HG02798 (cell line): Measurements from ENCODE around the gene CCDC85C.

Experiments used
- ATAC-seq: cut with Tn5 transposase; IDR thresholded peaks from one replicate; pipeline ENCODE4 v1.9.1; 2021; ENCODE audit warnings: mild to moderate bottlenecking; ENCODE audit not compliant: unreplicated experiment, poor library complexity

CCDC85C gene

DNA sequence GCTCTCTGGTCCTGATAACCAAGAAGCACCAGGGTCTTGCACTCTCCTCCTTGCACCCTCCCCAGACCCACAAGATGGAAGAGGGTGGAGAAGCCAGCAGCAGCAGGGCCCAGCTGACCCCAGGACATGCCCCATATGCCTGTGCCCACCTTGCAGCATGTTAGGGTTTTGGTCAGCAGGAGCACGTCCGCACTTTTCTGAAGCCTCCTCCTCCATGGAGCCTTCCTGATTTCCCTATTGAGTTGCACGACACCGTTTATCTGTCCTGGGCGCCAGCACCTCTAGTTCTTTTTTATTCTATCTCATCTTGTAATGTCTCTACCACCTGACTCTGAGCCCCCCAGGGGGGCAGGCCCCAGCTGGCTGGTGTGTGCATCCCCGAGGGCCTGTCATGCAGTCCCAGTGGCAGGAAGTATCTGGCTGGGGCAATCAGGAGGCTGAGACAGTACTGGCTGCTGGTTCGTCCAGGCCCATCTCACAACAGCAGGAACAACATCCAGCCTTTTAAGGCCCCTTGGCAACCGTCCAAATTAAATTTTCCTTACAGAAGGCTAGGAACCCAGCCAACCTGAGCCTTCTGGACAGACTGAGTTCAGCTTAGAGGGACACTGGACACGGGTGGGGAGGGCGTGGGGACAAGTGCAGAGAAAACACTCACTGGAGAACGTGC, 39.6 kb downstream of the CCDC85C start:
- ATAC-seq = no peak

- no peak for ATAC-seq
Measured at GRCh38 chr14:99563749-99564129, 40.3 kb downstream of the CCDC85C start.

DNA sequence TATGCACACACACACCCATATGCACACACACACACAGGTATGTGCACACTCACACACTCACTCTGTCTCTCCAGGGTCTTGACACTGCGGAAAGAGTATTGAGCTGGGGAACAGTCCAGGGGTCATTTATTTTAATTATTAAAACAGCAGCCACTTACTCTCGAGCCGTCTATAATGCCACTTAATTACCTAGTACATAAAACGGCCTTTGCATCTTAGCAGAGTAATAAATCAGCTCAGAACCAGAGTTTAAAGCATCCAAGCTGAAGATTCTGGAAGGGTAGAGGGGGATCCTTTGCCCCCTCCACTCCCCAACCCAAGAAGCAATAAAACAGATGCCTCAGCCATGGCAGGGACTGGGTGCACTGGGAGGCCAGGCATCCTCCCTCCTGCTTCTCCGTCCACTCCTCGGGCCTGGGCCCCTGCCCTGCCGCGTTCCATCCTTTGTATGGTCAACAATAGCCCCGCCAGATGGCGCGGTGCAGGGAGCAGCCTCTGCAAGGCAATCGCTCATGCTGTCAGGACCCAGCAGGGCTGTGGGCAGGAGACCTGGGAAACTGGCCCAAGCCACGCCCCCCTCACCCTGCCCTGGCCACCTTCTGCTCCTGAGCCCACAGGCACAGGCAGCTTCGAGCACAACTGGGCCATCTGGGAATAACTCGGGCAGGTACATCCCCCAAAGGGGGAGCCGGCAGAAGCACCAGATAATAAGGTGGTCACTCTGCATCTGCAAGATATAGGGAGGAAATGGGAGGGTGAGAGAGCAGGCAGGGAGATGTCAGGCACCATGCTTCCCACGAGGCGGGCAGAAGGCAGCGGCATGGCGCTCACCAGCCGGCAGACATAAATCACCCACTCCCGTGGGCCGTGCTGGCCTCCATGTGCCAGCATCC, 40.9 kb downstream of the CCDC85C start:
- no peak for ATAC-seq

- no peak for ATAC-seq
Measured at GRCh38 chr14:99561864-99562263, 42.1 kb downstream of the CCDC85C start.

DNA sequence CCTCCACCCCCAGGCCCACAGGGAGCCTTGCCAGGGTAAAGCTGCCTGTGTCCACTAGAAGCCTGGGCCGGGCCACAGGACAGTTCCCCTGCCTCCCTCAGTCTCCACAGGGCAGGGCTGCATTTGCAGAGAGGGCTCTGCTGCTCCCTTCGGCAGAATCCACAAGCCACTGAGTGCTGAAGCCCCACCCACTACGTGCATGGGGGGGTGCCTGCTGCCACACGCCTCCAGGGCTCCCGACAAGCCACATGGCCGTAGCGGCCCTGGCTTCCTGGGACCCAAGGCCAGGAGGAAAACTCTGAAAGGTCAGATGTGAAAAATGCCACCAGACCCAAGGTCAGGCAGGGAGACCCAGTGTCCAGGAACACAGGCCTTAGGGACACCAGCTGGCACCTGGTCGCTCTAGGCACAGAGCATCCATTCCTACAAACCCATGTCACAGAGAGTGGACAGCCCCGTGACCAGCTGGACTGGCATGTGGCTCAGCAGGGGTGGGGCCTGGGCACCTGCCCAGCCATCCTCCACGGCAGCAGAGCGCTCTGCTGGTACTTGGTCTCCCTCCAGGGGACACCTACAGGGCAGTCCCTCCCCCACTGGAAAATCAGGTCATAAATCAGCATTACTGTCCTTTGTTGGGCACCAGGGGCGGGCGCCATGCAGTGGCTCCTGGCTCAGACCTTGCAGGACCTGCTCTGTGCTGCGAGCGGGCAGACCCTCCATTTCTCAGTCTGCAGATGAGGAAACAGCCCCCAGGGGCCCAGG, 42.9 kb downstream of the CCDC85C start:
- ATAC-seq = no peak

DNA sequence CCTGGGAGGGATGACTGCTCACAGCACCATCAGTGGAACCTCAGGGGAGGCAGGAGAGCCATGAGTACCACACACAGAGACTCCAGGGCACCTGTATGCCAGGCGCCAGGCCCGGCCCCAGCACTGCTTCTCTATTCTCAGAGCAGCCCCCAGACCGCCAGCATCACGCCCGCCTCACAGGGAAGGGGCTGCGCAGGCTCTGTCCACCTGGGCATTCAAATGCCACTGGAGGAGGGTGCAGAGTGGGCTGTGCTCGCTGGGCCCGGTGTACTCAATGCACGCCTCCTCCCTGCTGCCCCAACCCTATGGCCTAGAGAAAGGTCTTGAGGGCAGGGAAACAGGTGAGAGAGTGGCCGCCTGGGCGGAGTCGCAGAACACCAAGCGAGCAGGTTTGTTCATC, 43.6 kb downstream of the CCDC85C start:
- no peak for ATAC-seq

DNA sequence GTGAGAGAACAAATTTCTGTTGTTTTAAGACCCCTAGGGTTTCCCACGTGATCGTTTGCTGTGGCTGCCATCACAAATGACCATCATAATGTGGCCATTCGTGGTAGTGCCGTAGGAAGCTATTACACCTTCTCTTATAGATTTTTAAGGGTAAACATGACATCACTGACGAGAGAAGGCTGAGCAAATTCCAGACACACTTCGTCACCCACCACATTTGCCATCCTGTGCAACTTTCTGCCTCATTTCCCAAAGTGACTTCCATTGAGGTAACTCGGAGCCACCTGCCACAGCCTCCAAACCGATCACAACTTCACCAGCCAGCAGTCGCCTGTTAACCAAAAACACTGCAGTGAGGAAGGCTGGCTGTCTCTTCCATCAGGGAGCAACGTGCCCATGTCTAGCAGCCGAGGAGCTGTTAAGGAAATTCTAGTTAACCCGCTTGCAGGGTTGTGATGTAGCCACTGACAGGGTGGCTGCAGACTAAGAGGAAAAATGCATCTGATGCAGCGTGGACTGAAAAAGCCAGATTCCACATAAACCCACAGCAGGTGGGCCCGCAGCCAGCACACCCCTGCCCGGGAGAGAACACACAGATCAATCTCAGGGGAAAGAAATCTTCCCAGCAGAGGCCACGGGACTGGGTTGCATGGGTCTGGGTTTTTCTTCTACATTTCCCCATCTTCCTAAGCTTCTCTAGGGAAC, 44.6 kb downstream of the CCDC85C start:
- no peak for ATAC-seq

DNA sequence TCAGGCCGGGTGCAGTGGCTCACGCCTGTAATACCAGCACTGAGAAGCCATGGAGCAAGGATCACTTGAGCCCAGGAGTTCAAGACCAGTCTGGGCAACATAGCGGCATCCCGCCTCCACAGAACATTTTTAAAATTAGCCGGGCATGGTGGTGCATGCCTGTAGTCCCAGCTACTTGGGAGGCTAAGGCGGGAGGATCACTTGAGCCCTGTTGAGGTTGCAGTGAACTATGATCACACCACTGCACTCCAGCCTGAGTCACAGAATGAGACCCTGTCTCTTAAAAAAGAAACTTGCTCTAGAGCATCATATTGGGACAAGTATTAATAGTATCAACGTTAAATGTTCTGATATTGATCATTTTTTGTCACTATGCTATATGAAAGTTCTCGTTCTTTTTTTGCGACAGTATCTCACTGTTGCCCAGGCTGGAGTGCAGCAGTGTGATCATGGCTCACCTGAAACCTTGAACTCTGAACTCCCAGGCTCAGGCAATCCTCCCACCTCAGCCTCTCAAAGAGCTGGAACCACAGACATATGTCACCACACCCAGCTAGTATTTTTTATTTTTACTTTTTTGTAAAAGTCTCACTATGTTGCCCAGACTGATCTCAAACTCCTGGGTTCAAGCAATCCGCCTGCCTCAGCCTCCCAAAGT, 47.7 kb downstream of the CCDC85C start:
- no peak for ATAC-seq

- no peak for ATAC-seq
Measured at GRCh38 chr14:99554757-99555531, 49.1 kb downstream of the CCDC85C start.

DNA sequence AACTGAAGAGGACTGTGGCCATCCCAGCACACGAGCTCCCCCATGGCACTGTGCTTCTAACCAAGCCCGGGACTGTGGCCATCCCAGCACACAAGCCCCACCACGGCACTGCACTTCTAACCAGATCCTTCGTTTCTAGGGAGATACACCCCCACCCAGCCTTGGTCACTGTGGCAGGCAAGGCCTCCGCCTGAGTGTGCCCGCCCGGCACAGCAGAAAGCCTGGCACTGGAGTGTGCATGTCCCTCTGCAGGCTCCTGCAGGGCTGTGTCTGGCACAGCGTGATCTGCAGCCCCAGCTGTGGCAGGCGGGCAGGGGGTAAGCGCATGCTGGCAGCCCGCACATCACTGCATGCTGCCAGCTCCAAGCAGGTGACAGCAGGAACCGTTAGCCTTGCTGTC, 49.8 kb downstream of the CCDC85C start:
- no peak for ATAC-seq

GRCh38 chr14:99552572-99553216, 51.3 kb downstream of the CCDC85C start:
- no peak for ATAC-seq

DNA sequence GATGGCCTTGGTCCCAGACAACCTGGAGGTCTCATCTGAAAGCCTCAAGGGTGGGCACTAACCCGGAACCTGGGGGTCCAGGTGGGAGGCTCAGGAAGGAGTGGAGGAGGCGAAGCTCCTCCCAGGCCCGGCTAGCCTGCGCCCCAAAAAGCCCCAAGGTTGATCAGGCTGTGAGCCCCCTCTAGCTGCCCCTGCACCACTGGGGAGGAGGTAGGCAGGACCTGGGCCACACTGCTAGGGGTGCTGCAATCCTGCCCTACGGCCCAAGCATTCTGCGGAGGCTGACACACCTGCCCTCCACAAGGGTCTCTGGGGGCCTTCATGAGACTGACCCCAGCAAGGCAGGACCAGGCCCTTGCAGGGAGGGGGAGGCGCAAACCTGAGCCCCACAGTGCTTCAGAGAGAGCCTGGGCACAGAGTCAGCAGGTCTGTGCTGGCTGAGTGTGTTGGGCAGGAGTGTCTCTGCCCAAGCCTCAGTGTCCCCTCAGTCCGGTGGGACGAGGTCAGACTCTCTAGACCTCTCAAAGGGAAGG, 51.9 kb downstream of the CCDC85C start:
- no peak for ATAC-seq

GRCh38 chr14:99551034-99551922, 52.7 kb downstream of the CCDC85C start:
- ATAC-seq = no peak

DNA sequence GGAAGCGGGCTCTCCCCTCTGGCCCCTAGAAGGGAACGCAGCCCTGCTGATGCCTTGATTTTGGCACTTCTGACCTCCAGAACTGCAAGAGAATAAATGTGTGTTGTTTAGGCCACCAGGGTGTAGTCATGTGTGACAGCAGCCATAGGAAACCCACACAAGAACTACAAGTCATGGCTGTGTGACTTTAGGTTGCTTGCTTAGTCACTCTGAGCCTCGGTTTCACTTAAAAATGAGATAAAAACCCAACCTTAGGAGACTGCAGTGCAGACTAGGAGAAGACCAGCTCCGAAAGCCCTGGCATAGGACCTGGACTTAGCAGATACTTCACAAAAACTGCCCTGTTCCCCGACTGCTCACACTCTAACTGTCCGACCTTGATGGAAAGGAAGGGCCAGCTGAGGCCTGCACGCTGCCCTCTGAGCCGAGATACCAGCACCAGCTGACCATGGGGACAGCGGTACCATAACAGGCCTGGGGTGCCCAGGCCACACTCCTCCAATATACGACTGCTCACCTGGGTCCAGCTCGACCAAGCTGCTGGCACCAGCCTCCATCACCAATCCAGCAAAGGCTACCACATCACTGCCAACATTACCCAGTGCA, 53.5 kb downstream of the CCDC85C start:
- ATAC-seq = no peak

- no peak for ATAC-seq
Measured at GRCh38 chr14:99549684-99550083, 54.3 kb downstream of the CCDC85C start.

- no peak for ATAC-seq
Measured at GRCh38 chr14:99548871-99549515, 55.0 kb downstream of the CCDC85C start.

- no peak for ATAC-seq
Measured at GRCh38 chr14:99548255-99548654, 55.8 kb downstream of the CCDC85C start.
